Smooth muscle cell (in vitro differentiated cells): ENCODE measurements around the gene SVEP1. TPM values are rescaled to one million over a fixed set of nuclear protein-coding genes. Genes with fewer than 3 reads are reported as not detected.

Source experiments
- DNase-seq: peaks from one replicate; lab custom pipeline; 2025; ENCODE audit not compliant: unreplicated experiment; lab: John Stamatoyannopoulos, UW
- H2AFZ ChIP-seq: fragments of 200-600 bp; sonication (generic); 2 replicates; pipeline ENCODE4 v1.6.0; 2016; ENCODE audit warnings: antibody characterized with exemption, low read depth, mild to moderate bottlenecking
- H3F3A ChIP-seq: fragments of 200-600 bp; sonication (generic); 2 replicates; pipeline ENCODE4 v1.6.0; 2017; ENCODE audit warnings: antibody characterized with exemption, low read depth
- H3K27ac ChIP-seq: fragments of 200-600 bp; sonication (generic); 2 replicates; pipeline ENCODE4 v1.5.1; 2016; ENCODE audit warnings: low read depth, mild to moderate bottlenecking
- H3K27me3 ChIP-seq: fragments of 200-600 bp; sonication (generic); 2 replicates; pipeline ENCODE4 v1.6.1; 2016; ENCODE audit warnings: low read depth, mild to moderate bottlenecking
- H3K36me3 ChIP-seq: fragments of 200-600 bp; sonication (generic); 2 replicates; pipeline ENCODE4 v1.5.1; 2016; ENCODE audit warnings: low read depth
- H3K4me1 ChIP-seq: fragments of 200-600 bp; sonication (generic); 2 replicates; pipeline ENCODE4 v1.5.1; 2016; ENCODE audit warnings: low read depth
- H3K4me2 ChIP-seq: fragments of 200-600 bp; sonication (generic); 2 replicates; pipeline ENCODE4 v1.6.0; 2016; ENCODE audit warnings: mild to moderate bottlenecking
- H3K4me3 ChIP-seq: fragments of 200-600 bp; sonication (generic); 2 replicates; pipeline ENCODE4 v1.5.1; 2016; ENCODE audit warnings: mild to moderate bottlenecking
- H3K79me2 ChIP-seq: fragments of 200-600 bp; sonication (generic); 2 replicates; pipeline ENCODE4 v1.6.0; 2016; ENCODE audit warnings: low read depth, mild to moderate bottlenecking
- H3K9ac ChIP-seq: fragments of 200-600 bp; sonication (generic); 2 replicates; pipeline ENCODE4 v1.6.0; 2016; ENCODE audit warnings: low read depth
- H3K9me3 ChIP-seq: fragments of 200-600 bp; sonication (generic); replicated peaks from 2 replicates; pipeline ENCODE4 v1.5.1; 2016; ENCODE audit warnings: low read depth
- H4K20me1 ChIP-seq: fragments of 200-600 bp; sonication (generic); 2 replicates; pipeline ENCODE4 v1.6.0; 2016; ENCODE audit warnings: low read depth
- CTCF ChIP-seq: fragments of 200-600 bp; sonication (generic); IDR thresholded peaks from 2 replicates; pipeline ENCODE4 v1.5.1; 2017; ENCODE audit warnings: borderline replicate concordance, mild to moderate bottlenecking, antibody characterized with exemption; ENCODE audit not compliant: insufficient read depth, poor library complexity, severe bottlenecking
- WGBS: methylation state at CpG from one replicate; pipeline ENCODE4 v1.1.7; 2016; ENCODE audit warnings: low lambda C conversion rate; 5-methylcytosine and 5-hydroxymethylcytosine counted together
- polyA plus RNA-seq: library from polyadenylated mRNA; unstranded; fragments of >200 nt; fragmentation: Nextera tagmentation; extraction: Ambion mirVana; gene quantifications from 2 replicates; pipeline ENCODE4 v1.2.1, GENCODE V29; 2016
- total RNA-seq: library from RNA; depleted of rRNA; stranded (reverse); fragments of >200 nt; gene quantifications from 2 replicates; pipeline ENCODE4 v1.2.3, GENCODE V29; 2014

The SVEP1 gene
- total and polyA plus RNA-seq, 2 experiments from 2014 or later, result 6.4 to 14.8 TPM

- WGBS, result 65% methylated on average over 6 of the region's 6 CpGs
- Histone ChIP-seq H3K9me3 (no peaks in the 10 kb centered on the region), H3K27me3 (no peaks in the 10 kb centered on the region), H3K4me3 (no peak overlapping the region), H3K79me2 (peaks cover 18% of the 10 kb centered on the region), H3K4me2 (peak overlapping the region; percentile 88), H3K36me3 (no peaks in the 10 kb centered on the region), H4K20me1 (no peaks in the 10 kb centered on the region), H3K9ac (no peak overlapping the region), H2AFZ (no peak overlapping the region), H3K4me1 (peaks cover 4% of the 10 kb centered on the region), H3K27ac (no peak overlapping the region), H3F3A (peaks cover 5% of the 10 kb centered on the region)
- DNase-seq, result no peak
- TF ChIP-seq CTCF, result no peak
Observed at GRCh38 chr9:110580850-110581249, 1.3 kb upstream of the SVEP1 start.

- H3F3A ChIP-seq, result peaks cover 5% of the 10 kb centered on the region
- H3K9me3 ChIP-seq, result no peaks in the 10 kb centered on the region
- peak overlapping the region; percentile 88 for H3K4me2 ChIP-seq
- H4K20me1 ChIP-seq, result no peaks in the 10 kb centered on the region
- H3K79me2 ChIP-seq, result peaks cover 18% of the 10 kb centered on the region
- peak overlapping the region; percentile 70 for H3K4me3 ChIP-seq
- H3K36me3 ChIP-seq, result no peaks in the 10 kb centered on the region
- DNase-seq, result no peak
- H3K27me3 ChIP-seq, result no peaks in the 10 kb centered on the region
- H3K4me1 ChIP-seq, result peaks cover 4% of the 10 kb centered on the region
- no peak for TF ChIP-seq CTCF
- H2AFZ ChIP-seq, result peak overlapping the region; percentile 91
- H3K27ac ChIP-seq, result peak overlapping the region; percentile 59
- peak overlapping the region; percentile 50 for H3K9ac ChIP-seq
- under 1% methylated on average over 13 of the region's 13 CpGs for WGBS
Observed at GRCh38 chr9:110579862-110580219, 300 bp upstream of the SVEP1 start.

- H2AFZ ChIP-seq, result peak overlapping the region; percentile 91
- peak overlapping the region; percentile 50 for H3K9ac ChIP-seq
- H3K4me1 ChIP-seq, result peaks cover 4% of the 10 kb centered on the region
- no peaks in the 10 kb centered on the region for H3K36me3 ChIP-seq
- no peak for TF ChIP-seq CTCF
- H3K9me3 ChIP-seq, result no peaks in the 10 kb centered on the region
- H3K27me3 ChIP-seq, result no peaks in the 10 kb centered on the region
- 6% methylated on average over 21 of the region's 22 CpGs for WGBS
- H4K20me1 ChIP-seq, result no peaks in the 10 kb centered on the region
- peaks cover 5% of the 10 kb centered on the region for H3F3A ChIP-seq
- H3K27ac ChIP-seq, result peak overlapping the region; percentile 6
- H3K79me2 ChIP-seq, result peaks cover 18% of the 10 kb centered on the region
- DNase-seq, result no peak
- H3K4me3 ChIP-seq, result peak overlapping the region; percentile 70
- peak overlapping the region; percentile 88 for H3K4me2 ChIP-seq
Observed at GRCh38 chr9:110578575-110579033, 937 bp downstream of the SVEP1 start.

- Histone ChIP-seq H3K4me3 (peak overlapping the region; percentile 70), H3K4me1 (peaks cover 13% of the 10 kb centered on the region), H3K36me3 (no peaks in the 10 kb centered on the region), H3K4me2 (peak overlapping the region; percentile 40), H3K9me3 (no peaks in the 10 kb centered on the region), H3F3A (no peaks in the 10 kb centered on the region), H4K20me1 (no peaks in the 10 kb centered on the region), H3K79me2 (peaks cover 21% of the 10 kb centered on the region), H3K27ac (no peak overlapping the region), H2AFZ (no peak overlapping the region), H3K27me3 (no peaks in the 10 kb centered on the region), H3K9ac (no peak overlapping the region)
- no peak for TF ChIP-seq CTCF
- no peak for DNase-seq
Observed at GRCh38 chr9:110575945-110576344, 3.6 kb downstream of the SVEP1 start.
